Vagina (tissue), 2 donors: ENCODE data around the gene NUDT14.

Experiments
- CTCF ChIP-seq, 3 experiments: fragments of 450-650 bp in 2 of 3; fragments of 200-600 bp in 1 of 3; sonication (generic) in 1 of 3; IDR thresholded peaks; one replicate each; pipeline ENCODE4 v1.5.1; 2017 to 2019; ENCODE audit warnings: antibody characterized with exemption in 3 of 3, mild to moderate bottlenecking in 2 of 3, moderate library complexity in 2 of 3
- POLR2A ChIP-seq, 2 donors: fragments of 450-650 bp; IDR thresholded peaks; one replicate each; pipeline ENCODE4 v1.6.1; 2017; ENCODE audit warnings: antibody characterized with exemption in 2 of 2, mild to moderate bottlenecking in 2 of 2, moderate library complexity in 2 of 2

GRCh38 chr14:105207996-105208737, 27.1 kb upstream of the NUDT14 start:
- no peak for TF ChIP-seq POLR2A (IDR thresholded peaks at IDR 0.05)
- TF ChIP-seq CTCF (IDR thresholded peaks at IDR 0.05), result no peak
